ENCODE data around the gene SIRT2. TPM values are rescaled to one million over a fixed set of nuclear protein-coding genes. Genes with fewer than 3 reads are reported as not detected.

The SIRT2 gene
- total RNA-seq, 1 donor from 2014 or later, result 10.9 TPM

DNA sequence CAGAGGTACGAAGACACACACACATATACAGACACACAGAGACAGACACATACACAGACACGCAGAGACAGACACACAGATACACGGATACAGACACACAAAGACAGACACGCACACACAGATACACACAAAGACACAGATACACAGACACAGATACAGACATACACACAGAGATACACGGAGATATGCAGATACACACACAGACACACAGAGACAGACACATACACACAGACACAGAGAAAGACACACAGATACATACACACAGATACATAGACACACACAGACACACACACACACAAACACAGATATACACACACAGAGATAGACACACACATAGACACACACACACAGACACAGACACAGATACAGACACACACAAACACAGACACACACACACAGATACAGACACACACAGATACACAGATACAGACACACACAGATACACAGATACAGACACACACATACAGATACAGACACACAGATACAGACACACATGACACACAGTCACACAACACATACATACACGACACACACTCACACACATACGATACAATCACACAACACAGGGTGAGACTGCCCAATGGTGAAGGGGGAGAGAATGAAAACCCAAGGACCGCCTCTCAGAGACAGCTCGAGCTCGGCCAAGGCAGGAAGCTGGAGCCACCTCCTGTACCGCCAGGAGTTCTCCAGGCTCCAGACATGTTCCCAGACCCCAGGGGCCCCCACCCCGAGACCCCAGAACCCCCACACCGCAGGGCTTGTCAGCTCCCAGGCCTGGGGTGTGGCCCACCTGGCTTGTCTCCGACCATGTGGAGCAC, 21.4 kb upstream of the SIRT2 start:
- Mint-ChIP-seq H3K9me3 (no peaks in the 10 kb centered on the region), H3K27me3 (ENCODE audit: insufficient read depth, low read depth) (no peaks in the 10 kb centered on the region), H3K4me1 (no peaks in the 10 kb centered on the region), H3K36me3 (peaks cover 12% of the 10 kb centered on the region), H3K4me3 (no peak overlapping the region), H3K27ac (no peak overlapping the region)
- TF ChIP-seq EZH2 (IDR thresholded peaks at IDR 0.05) (no peak), EZH2phosphoT487 (IDR thresholded peaks at IDR 0.05) (no peak)
- TF ChIP-seq, protein P1, sequence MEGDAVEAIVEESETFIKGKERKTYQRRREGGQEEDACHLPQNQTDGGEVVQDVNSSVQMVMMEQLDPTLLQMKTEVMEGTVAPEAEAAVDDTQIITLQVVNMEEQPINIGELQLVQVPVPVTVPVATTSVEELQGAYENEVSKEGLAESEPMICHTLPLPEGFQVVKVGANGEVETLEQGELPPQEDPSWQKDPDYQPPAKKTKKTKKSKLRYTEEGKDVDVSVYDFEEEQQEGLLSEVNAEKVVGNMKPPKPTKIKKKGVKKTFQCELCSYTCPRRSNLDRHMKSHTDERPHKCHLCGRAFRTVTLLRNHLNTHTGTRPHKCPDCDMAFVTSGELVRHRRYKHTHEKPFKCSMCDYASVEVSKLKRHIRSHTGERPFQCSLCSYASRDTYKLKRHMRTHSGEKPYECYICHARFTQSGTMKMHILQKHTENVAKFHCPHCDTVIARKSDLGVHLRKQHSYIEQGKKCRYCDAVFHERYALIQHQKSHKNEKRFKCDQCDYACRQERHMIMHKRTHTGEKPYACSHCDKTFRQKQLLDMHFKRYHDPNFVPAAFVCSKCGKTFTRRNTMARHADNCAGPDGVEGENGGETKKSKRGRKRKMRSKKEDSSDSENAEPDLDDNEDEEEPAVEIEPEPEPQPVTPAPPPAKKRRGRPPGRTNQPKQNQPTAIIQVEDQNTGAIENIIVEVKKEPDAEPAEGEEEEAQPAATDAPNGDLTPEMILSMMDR (IDR thresholded peaks at IDR 0.05), result no peak
- Histone ChIP-seq H3K4me3 (no peak overlapping the region), H3K9ac (no peak overlapping the region), H3K9me3 (ENCODE audit: low read depth) (no peaks in the 10 kb centered on the region), H3K27me3 (no peaks in the 10 kb centered on the region), H3K4me1 (no peaks in the 10 kb centered on the region), H2AFZ (replicated peaks) (no peak overlapping the region), H4K20me1 (ENCODE audit: low read depth) (no peaks in the 10 kb centered on the region), H3K36me3 (no peaks in the 10 kb centered on the region), H3K4me2 (no peak overlapping the region), H3F3A (ENCODE audit: low read depth) (no peaks in the 10 kb centered on the region), H3K79me2 (ENCODE audit: low read depth) (no peaks in the 10 kb centered on the region), H3K27ac (no peak overlapping the region)
- DNase-seq (ENCODE audit: low spot score), result no peak

DNA sequence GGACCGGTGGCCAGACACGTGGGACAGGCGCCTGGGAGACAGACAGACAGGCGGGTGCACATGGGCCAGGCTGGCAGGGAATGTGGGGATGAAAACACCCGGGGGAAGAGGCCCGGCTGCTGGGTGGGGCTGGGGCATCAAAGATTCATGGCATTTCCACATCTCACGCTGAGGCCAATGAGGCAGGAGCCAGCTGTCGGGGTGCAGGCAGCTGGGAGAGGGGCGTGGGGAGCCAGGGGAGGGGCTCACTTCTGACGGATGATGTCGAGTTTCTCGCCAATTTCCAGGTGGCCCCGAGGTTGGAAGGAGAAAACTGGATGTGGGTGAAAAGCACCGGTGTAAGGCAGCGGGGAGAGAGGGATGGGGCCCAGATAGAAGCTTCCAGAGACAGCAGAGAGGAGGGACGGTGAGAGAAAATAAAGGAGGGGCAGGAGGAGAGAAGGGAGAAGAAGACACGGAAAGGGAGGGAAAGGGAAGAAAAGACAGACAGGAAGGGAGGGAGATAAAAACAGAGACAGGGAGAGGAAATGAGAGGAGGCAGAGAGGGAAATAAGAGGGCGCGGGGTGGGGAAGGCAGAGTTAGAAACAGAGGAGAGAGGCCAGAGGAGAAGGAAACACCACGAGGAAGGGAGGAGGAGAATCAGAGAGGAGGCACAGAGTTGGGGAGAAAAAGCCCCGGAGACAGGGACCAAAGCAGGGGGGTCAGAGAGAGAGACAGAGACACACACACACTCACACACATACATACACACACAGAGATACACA, 20.6 kb upstream of the SIRT2 start:
- Mint-ChIP-seq H3K9me3 (no peaks in the 10 kb centered on the region), H3K4me1 (no peaks in the 10 kb centered on the region), H3K27me3 (ENCODE audit: insufficient read depth, low read depth) (no peaks in the 10 kb centered on the region), H3K27ac (no peak overlapping the region), H3K36me3 (peaks cover 12% of the 10 kb centered on the region), H3K4me3 (no peak overlapping the region)
- Histone ChIP-seq H3K27ac (no peak overlapping the region), H3K27me3 (no peaks in the 10 kb centered on the region), H3K9ac (no peak overlapping the region), H2AFZ (replicated peaks) (no peak overlapping the region), H3K9me3 (ENCODE audit: low read depth) (no peaks in the 10 kb centered on the region), H3K36me3 (no peaks in the 10 kb centered on the region), H3K79me2 (ENCODE audit: low read depth) (no peaks in the 10 kb centered on the region), H3K4me2 (no peak overlapping the region), H3K4me3 (no peak overlapping the region), H4K20me1 (ENCODE audit: low read depth) (no peaks in the 10 kb centered on the region), H3F3A (ENCODE audit: low read depth) (no peaks in the 10 kb centered on the region), H3K4me1 (no peaks in the 10 kb centered on the region)
- TF ChIP-seq EZH2phosphoT487 (IDR thresholded peaks at IDR 0.05) (no peak), EZH2 (IDR thresholded peaks at IDR 0.05) (no peak)
- TF ChIP-seq, protein P1 (IDR thresholded peaks at IDR 0.05), result no peak
- DNase-seq (ENCODE audit: low spot score), result no peak

DNA sequence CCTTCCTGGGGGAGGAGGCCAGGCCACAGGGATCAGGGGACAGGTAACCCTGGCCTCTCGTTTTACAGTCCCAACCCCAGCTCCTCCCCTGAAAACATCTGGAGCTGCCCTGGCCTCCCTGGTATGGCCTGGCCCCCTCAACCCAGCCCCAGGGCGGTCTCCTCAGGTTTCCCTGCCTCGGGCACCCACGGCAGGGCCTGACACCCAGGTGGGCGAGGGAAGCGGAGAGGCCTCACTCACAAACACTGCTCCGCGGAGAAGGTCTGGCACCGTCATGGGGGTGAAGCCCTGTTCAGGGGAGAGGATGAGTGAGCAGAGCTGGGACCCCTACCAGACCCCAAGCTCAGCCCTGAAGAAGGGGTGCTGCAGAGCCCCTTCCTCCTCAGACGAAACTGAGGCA, 19.1 kb upstream of the SIRT2 start:
- no peak overlapping the region for H3K4me3 ChIP-seq
- no peak overlapping the region for H2AFZ ChIP-seq (replicated peaks)
- Mint-ChIP-seq H3K4me1 (no peaks in the 10 kb centered on the region), H3K4me3 (no peak overlapping the region), H3K9me3 (no peaks in the 10 kb centered on the region), H3K27ac (no peak overlapping the region), H3K27me3 (ENCODE audit: insufficient read depth, low read depth) (peaks cover 4% of the 10 kb centered on the region), H3K36me3 (peaks cover 10% of the 10 kb centered on the region)
- H3K27ac ChIP-seq, result no peak overlapping the region
- no peaks in the 10 kb centered on the region for H3K27me3 ChIP-seq
- DNase-seq (ENCODE audit: low spot score), result no peak
- H3K79me2 ChIP-seq (ENCODE audit: low read depth), result no peaks in the 10 kb centered on the region
- no peaks in the 10 kb centered on the region for H4K20me1 ChIP-seq (ENCODE audit: low read depth)
- H3K9me3 ChIP-seq (ENCODE audit: low read depth), result no peaks in the 10 kb centered on the region
- H3K4me2 ChIP-seq, result no peak overlapping the region
- no peaks in the 10 kb centered on the region for H3K4me1 ChIP-seq
- no peak for TF ChIP-seq EZH2 (IDR thresholded peaks at IDR 0.05)
- TF ChIP-seq, protein P1 (IDR thresholded peaks at IDR 0.05), result no peak
- TF ChIP-seq EZH2phosphoT487 (IDR thresholded peaks at IDR 0.05), result no peak
- H3F3A ChIP-seq (ENCODE audit: low read depth), result no peaks in the 10 kb centered on the region
- no peaks in the 10 kb centered on the region for H3K36me3 ChIP-seq
- no peak overlapping the region for H3K9ac ChIP-seq

All from neural progenitor cell (in vitro differentiated cells).